Vagina (tissue), 2 donors: Measurements from ENCODE around the gene VMP1. TPM values are rescaled to one million over a fixed set of nuclear protein-coding genes. Genes with fewer than 3 reads are reported as not detected.
"Not testable (repeated sequence)": the region's sequence is repeated elsewhere in the genome, so short reads cannot be mapped to it uniquely, and the experiment has no call there.

Source experiments
- DNase-seq, 2 donors: peaks; one replicate each; pipeline ENCODE4 v3.0.0-alpha.2; 2017; ENCODE audit errors: extremely low spot score in 2 of 2
- H3K27ac ChIP-seq: fragments of 200-600 bp; sonication (generic); one replicate; pipeline ENCODE4 v1.5.1; 2019
- H3K27me3 ChIP-seq: fragments of 200-600 bp; sonication (generic); one replicate; pipeline ENCODE4 v1.5.1; 2019
- H3K36me3 ChIP-seq, 2 donors: fragments of 200-600 bp; sonication (generic); one replicate each; pipeline ENCODE4 v1.5.1; 2017 to 2019
- H3K4me1 ChIP-seq: fragments of 200-600 bp; sonication (generic); one replicate; pipeline ENCODE4 v1.5.1; 2019
- H3K4me3 ChIP-seq, 2 donors: fragments of 200-600 bp; sonication (generic); 1 replicate in 1 of 2; 2 replicates in 1 of 2; pipeline ENCODE4 v1.5.1; 2016 to 2019
- H3K9me3 ChIP-seq: fragments of 200-600 bp; sonication (generic); one replicate; pipeline ENCODE4 v1.5.1; 2019
- POLR2A ChIP-seq, 2 donors: fragments of 450-650 bp; IDR thresholded peaks; one replicate each; pipeline ENCODE4 v1.6.1; 2017; ENCODE audit warnings: antibody characterized with exemption in 2 of 2, mild to moderate bottlenecking in 2 of 2, moderate library complexity in 2 of 2
- POLR2AphosphoS5 ChIP-seq, 2 donors: sonication (generic); formaldehyde crosslinking; IDR thresholded peaks; one replicate each; pipeline ENCODE4 v1.9.0; 2017; ENCODE audit warnings: antibody characterized with exemption in 2 of 2, mild to moderate bottlenecking in 2 of 2, low read depth in 1 of 2; ENCODE audit not compliant: insufficient read depth in 1 of 2
- intact Hi-C: fragments of 100-400 bp; cut with DNase I; formaldehyde crosslinking; loops from one replicate; pipeline ENCODE4 v1.15.1; 2023
- total RNA-seq: library from RNA; depleted of rRNA; stranded (reverse); fragments of >200 nt; gene quantifications from one replicate; pipeline ENCODE4 v1.2.3, GENCODE V29; 2016
- TF ChIP-seq, protein P1 (sequence below), 3 experiments: fragments of 450-650 bp in 2 of 3; fragments of 200-600 bp in 1 of 3; sonication (generic) in 1 of 3; IDR thresholded peaks; one replicate each; pipeline ENCODE4 v1.5.1; 2017 to 2019; ENCODE audit warnings: antibody characterized with exemption in 3 of 3, mild to moderate bottlenecking in 2 of 3, moderate library complexity in 2 of 3

The VMP1 gene
- total RNA-seq, 1 donor from 2014 or later, result 380 TPM

DNA sequence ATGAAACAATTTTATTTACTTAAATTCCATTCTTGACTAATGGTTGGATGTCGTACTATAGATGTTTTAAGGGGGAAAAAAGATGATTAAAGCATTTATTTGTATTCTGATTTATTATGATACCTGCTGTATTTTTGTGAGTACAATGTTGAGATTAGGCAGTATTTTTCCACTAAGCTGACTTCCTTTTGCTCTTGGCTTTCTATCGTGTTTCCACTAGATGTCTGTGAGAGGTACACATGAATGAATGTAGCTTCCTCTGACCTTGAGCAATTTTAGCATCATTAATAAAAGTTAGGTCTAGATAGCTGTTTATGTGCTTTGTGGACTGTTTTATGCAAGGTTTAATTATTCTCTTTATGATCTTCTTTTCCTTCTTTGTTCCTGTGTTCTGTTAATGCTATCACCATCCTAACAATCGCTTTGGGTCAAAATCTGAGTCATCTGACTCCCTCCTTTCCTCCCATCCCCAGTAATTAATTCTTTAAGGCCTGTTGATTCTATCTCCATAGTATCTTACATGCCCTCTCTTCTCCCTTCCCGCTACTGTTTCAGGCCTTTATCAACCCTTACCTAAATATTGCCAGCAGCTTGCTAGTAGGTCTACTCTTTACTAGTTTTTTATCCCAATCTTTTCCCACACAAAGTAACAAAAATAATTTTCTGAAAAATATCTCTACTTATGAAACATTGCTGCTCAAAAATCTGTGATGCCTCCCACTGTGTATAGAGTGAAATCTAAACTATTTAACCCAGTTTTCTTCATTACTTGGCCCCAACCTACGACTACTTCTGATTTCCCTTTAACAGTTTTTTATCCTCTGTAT is 76.0 kb downstream of the VMP1 start:
- H3K4me3 ChIP-seq, result no peak overlapping the region
- DNase-seq, result no peak
- H3K27ac ChIP-seq, result peak overlapping the region; percentile 76
- H3K27me3 ChIP-seq, result no peaks in the 10 kb centered on the region
- intact Hi-C loops, result no loop called here
- peaks cover 55% of the 10 kb centered on the region for H3K4me1 ChIP-seq
- TF ChIP-seq, protein P1, sequence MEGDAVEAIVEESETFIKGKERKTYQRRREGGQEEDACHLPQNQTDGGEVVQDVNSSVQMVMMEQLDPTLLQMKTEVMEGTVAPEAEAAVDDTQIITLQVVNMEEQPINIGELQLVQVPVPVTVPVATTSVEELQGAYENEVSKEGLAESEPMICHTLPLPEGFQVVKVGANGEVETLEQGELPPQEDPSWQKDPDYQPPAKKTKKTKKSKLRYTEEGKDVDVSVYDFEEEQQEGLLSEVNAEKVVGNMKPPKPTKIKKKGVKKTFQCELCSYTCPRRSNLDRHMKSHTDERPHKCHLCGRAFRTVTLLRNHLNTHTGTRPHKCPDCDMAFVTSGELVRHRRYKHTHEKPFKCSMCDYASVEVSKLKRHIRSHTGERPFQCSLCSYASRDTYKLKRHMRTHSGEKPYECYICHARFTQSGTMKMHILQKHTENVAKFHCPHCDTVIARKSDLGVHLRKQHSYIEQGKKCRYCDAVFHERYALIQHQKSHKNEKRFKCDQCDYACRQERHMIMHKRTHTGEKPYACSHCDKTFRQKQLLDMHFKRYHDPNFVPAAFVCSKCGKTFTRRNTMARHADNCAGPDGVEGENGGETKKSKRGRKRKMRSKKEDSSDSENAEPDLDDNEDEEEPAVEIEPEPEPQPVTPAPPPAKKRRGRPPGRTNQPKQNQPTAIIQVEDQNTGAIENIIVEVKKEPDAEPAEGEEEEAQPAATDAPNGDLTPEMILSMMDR (IDR thresholded peaks at IDR 0.05), result no peak
- TF ChIP-seq POLR2AphosphoS5 (IDR thresholded peaks at IDR 0.05; ENCODE audit: insufficient read depth in 1 of 2, low read depth in 1 of 2), result peak; percentile 39 to 76
- no peaks in the 10 kb centered on the region for H3K36me3 ChIP-seq
- no peaks in the 10 kb centered on the region for H3K9me3 ChIP-seq

DNA sequence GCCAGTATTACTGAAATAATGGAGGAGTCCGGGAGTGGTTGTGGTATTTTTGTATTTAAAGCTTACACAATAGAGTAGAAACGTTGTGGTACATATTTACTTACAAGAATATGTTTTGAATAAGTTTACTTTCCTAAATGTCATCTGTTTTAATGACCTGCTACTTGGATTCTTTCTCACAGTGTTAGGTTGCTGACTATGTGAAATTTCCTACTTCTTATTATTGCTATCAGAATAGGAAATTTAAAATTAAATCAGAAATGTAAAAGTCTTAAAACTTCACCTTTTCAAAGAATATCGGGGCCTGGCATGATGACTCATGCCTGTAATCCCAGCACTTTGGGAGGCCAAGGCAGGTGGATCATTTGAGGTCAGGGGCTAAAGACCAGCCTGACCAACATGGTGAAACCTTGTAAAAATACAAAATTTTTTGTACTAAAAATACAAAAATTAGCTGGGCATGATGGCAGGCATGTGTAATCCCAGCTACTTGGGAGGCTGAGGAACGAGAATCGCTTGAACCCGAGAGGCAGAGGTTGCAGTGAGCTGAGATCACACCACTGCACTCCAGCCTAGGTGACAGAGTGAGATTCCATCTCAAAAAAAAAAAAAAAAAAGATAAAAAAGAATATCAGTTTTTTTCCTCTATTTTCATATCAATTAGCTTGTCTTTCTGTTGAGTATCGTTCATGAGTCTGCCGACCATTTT is 77.8 kb downstream of the VMP1 start:
- no peak for DNase-seq
- TF ChIP-seq, protein P1 (IDR thresholded peaks at IDR 0.05), result no peak
- TF ChIP-seq POLR2AphosphoS5 (IDR thresholded peaks at IDR 0.05; ENCODE audit: insufficient read depth in 1 of 2, low read depth in 1 of 2) (no peak), POLR2A (IDR thresholded peaks at IDR 0.05) (no peak)
- Histone ChIP-seq H3K27ac (peak overlapping the region; percentile 76), H3K27me3 (no peaks in the 10 kb centered on the region), H3K9me3 (no peaks in the 10 kb centered on the region), H3K4me3 (no peak overlapping the region), H3K4me1 (peaks cover 58% of the 10 kb centered on the region), H3K36me3 (no peaks in the 10 kb centered on the region)
- intact Hi-C loops, result loop anchor here (5.0 kb wide), 1 partner anchor 42 kb away; no protein-coding TSS in a partner anchor

DNA sequence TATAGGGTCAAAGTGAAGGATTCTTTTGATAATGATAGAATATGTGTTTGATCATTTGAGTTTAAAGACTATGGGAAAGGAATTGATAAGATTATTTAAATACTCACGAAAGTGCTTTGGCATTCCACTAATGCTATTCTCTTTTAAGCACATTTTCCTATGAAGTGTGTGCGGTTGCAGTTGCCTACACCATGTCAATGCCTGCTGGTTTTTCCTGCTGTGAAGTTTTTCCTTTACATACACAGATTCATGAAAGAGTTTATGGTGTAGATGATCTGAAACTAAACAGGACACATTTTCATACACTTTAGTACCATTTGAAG is 78.7 kb downstream of the VMP1 start:
- Histone ChIP-seq H3K4me3 (peak overlapping the region in 1 of 2 donors; percentile 22), H3K4me1 (peaks cover 58% of the 10 kb centered on the region), H3K27me3 (no peaks in the 10 kb centered on the region), H3K9me3 (no peaks in the 10 kb centered on the region), H3K27ac (peak overlapping the region; percentile 76), H3K36me3 (no peaks in the 10 kb centered on the region)
- intact Hi-C loops, result loop anchor here (5.0 kb wide), 1 partner anchor 41 kb away; no protein-coding TSS in a partner anchor
- no peak for DNase-seq
- TF ChIP-seq, protein P1 (IDR thresholded peaks at IDR 0.05), result no peak
- no peak for TF ChIP-seq POLR2AphosphoS5 (IDR thresholded peaks at IDR 0.05; ENCODE audit: insufficient read depth in 1 of 2, low read depth in 1 of 2)
- no peak for TF ChIP-seq POLR2A (IDR thresholded peaks at IDR 0.05)

DNA sequence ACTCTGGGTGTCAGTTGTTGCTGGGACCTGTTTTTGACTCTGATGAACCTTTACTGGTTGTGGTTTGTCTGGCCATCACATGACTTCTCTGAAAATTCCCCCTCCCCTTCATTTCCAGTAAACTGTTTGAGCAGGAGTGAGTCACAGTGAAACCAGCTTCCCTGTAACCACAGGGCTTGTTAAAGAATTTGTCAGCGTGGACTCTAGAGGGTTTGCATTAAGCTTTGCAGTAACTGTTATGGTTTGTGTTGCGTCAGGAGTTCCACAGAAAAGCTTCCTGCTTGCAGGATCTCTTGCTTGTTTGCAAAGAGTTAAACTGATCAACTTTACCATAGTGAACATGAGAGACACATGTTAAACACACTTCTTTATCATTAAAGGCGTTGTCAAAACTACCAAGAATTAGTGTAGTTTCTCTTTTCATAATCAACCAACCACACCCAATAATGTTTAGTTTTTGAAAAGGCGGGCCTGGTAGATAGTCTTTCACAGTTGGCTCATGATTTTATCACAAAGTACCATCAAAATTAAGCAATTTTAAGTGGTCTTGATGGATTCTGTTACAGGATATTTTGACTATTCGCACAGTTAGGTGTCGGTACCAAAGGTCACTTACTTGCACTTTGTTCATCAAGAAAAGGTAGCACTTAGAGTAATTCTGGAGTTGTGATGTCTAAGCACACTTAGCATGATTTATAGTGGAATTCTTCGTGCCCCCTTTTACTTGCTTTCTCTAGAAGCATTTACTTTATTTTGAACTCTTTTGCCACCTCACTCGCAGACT is 79.3 kb downstream of the VMP1 start:
- peak; percentile 94 to 97 for DNase-seq
- peaks cover 58% of the 10 kb centered on the region for H3K4me1 ChIP-seq
- H3K27ac ChIP-seq, result peak overlapping the region; percentile 76
- no peaks in the 10 kb centered on the region for H3K27me3 ChIP-seq
- TF ChIP-seq POLR2AphosphoS5 (IDR thresholded peaks at IDR 0.05; ENCODE audit: insufficient read depth in 1 of 2, low read depth in 1 of 2) (peak; percentile 30 to 98), POLR2A (IDR thresholded peaks at IDR 0.05) (peak in 1 of 2 donors; percentile 7)
- TF ChIP-seq, protein P1 (IDR thresholded peaks at IDR 0.05), result no peak
- intact Hi-C loops, result loop anchor here (5.0 kb wide), 1 partner anchor 41 kb away; no protein-coding TSS in a partner anchor
- H3K36me3 ChIP-seq, result no peaks in the 10 kb centered on the region
- H3K4me3 ChIP-seq, result peak overlapping the region; percentile 11 to 22
- H3K9me3 ChIP-seq, result no peaks in the 10 kb centered on the region

DNA sequence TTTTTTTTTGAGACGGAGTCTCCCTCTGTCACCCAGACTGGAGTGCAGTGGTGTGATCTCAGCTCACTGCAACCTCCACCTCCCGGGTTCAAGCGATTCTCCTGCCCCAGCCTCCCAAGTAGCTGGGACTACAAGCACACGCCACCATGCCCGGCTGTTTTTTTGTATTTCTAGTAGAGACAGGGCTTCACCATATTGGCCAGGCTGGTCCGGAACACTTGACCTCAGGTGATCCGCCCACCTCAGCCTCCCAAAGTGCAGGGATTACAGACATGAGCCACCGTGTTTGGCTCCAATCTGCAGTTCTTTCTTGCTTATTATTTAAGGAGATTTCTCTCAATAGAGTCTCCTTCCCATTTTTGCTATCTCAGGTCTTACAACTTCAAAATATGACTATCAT is 82.4 kb downstream of the VMP1 start:
- intact Hi-C loops, result loop anchor here (5.0 kb wide), 1 partner anchor 37 kb away; no protein-coding TSS in a partner anchor
- H3K27ac ChIP-seq, H3K36me3 ChIP-seq, H3K9me3 ChIP-seq, H3K4me3 ChIP-seq, H3K27me3 ChIP-seq, DNase-seq: not testable (repeated sequence)
- H3K4me1 ChIP-seq, result peaks cover 35% of the 10 kb centered on the region

DNA sequence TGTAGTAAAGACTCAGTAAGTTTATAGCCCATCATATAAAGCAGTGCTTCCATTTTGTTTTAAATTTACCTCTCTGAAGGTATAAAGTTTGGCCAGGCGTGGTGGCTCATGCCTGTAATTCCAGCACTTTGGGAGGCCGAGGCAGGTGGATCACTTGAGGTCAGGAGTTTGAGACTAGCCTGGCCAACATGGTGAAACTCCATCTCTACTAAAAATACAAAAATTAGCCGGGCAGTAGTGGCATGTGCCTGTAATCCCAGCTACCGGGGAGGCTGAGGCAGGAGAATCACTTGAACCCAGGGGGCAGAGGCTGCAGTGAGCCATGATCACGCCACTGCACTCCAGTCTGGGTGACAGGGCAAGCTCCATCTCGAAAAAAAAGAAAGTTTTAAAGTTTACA is 83.0 kb downstream of the VMP1 start:
- intact Hi-C loops, H3K27me3 ChIP-seq, H3K36me3 ChIP-seq, H3K9me3 ChIP-seq, H3K27ac ChIP-seq, H3K4me3 ChIP-seq, DNase-seq: not testable (repeated sequence)
- H3K4me1 ChIP-seq, result peaks cover 29% of the 10 kb centered on the region
